HG03139 (cell line): ENCODE data around the gene INAVA.
"Not testable (repeated sequence)": the region's sequence is repeated elsewhere in the genome, so short reads cannot be mapped to it uniquely, and the experiment has no call there.

Source experiments
- ATAC-seq: cut with Tn5 transposase; IDR thresholded peaks from one replicate; pipeline ENCODE4 v1.9.1; 2021; ENCODE audit not compliant: unreplicated experiment

The INAVA gene

GRCh38 chr1:200960236-200960947 is 65.7 kb downstream of the INAVA start:
- ATAC-seq: no peak

- ATAC-seq: no peak
Observed at GRCh38 chr1:200960948-200961340, 66.2 kb downstream of the INAVA start.

- ATAC-seq: not testable (repeated sequence)
Observed at GRCh38 chr1:200962151-200962550, 67.5 kb downstream of the INAVA start.

- ATAC-seq: no peak
Observed at GRCh38 chr1:200962631-200963030, 67.9 kb downstream of the INAVA start.

GRCh38 chr1:200963076-200963475 is 68.4 kb downstream of the INAVA start:
- ATAC-seq: no peak

GRCh38 chr1:200963888-200964287 is 69.2 kb downstream of the INAVA start:
- ATAC-seq: not testable (repeated sequence)
